PC-3 (cell line): ENCODE results near the gene ALG2. TPM values are rescaled to one million over a fixed set of nuclear protein-coding genes. Genes with fewer than 3 reads are reported as not detected.
A peak's percentile ranks its signal among the peaks of the same experiment; 100 is the strongest.

Experiments
- ATAC-seq: fragments of 200-7000 bp; cut with Tn5 transposase; 2 replicates; pipeline ENCODE4 v1.9.1; 2020; ENCODE audit warnings: mild to moderate bottlenecking, moderate library complexity
- BruUV-seq: library from RNA; stranded (reverse); fragments of 400-500 nt; replicated peaks from 2 replicates; lab custom pipeline; 2021; lab: Mats Ljungman, UMichigan
- CTCF ChIA-PET: fragments of 300-600 bp; sonication (Branson Sonifier 250); formaldehyde crosslinking; loops from one replicate; lab custom pipeline; 2022; ENCODE audit warnings: antibody characterized with exemption; lab: Charles Lee
- POLR2A ChIA-PET: fragments of 300-600 bp; sonication (Branson Sonifier 250); formaldehyde crosslinking; loops from one replicate; lab custom pipeline; 2022; ENCODE audit warnings: antibody characterized with exemption; ENCODE audit not compliant: unreplicated experiment; lab: Charles Lee
- DNase-seq: peaks from one replicate; pipeline ENCODE4 v3.0.0-alpha.2; 2015
- H2AFZ ChIP-seq: fragments of 300-600 bp; sonication (generic); 2 replicates; pipeline ENCODE4 v1.6.0; 2016; ENCODE audit warnings: antibody characterized with exemption, low read length
- H3F3A ChIP-seq: fragments of 300-600 bp; sonication (generic); one replicate; pipeline ENCODE4 v1.6.0; 2017; ENCODE audit warnings: antibody characterized with exemption, low read length, control low read depth, mild to moderate bottlenecking; ENCODE audit not compliant: unreplicated experiment
- H3K27ac ChIP-seq: fragments of 300-600 bp; sonication (generic); 2 replicates; pipeline ENCODE4 v1.5.1; 2016; ENCODE audit warnings: mild to moderate bottlenecking, low read length
- H3K27me3 ChIP-seq: fragments of 300-600 bp; sonication (generic); 2 replicates; pipeline ENCODE4 v1.6.1; 2016; ENCODE audit warnings: low read length, mixed read lengths
- H3K36me3 ChIP-seq: fragments of 300-600 bp; sonication (generic); 2 replicates; pipeline ENCODE4 v1.6.1; 2016; ENCODE audit warnings: low read depth, mixed run types, low read length, mixed read lengths
- H3K4me1 ChIP-seq: fragments of 300-600 bp; sonication (generic); 2 replicates; pipeline ENCODE4 v1.5.1; 2016; ENCODE audit warnings: low read length; ENCODE audit not compliant: insufficient read depth
- H3K4me2 ChIP-seq: fragments of 300-600 bp; sonication (generic); 2 replicates; pipeline ENCODE4 v1.6.0; 2016; ENCODE audit warnings: low read length
- H3K4me3 ChIP-seq: fragments of 300-600 bp; sonication (generic); 2 replicates; pipeline ENCODE4 v1.5.1; 2016; ENCODE audit warnings: mild to moderate bottlenecking, low read length, mixed read lengths
- H3K79me2 ChIP-seq: fragments of 300-600 bp; sonication (generic); 2 replicates; pipeline ENCODE4 v1.6.1; 2017; ENCODE audit warnings: low read length, mixed read lengths
- H3K9ac ChIP-seq: fragments of 300-600 bp; sonication (generic); 2 replicates; pipeline ENCODE4 v1.6.0; 2016; ENCODE audit warnings: mild to moderate bottlenecking, low read length
- H3K9me2 ChIP-seq: fragments of 300-600 bp; sonication (generic); replicated peaks from 2 replicates; pipeline ENCODE4 v1.6.1; 2016; ENCODE audit warnings: mixed run types, low read length, mixed read lengths
- H3K9me3 ChIP-seq: fragments of 300-600 bp; sonication (generic); 2 replicates; pipeline ENCODE4 v1.6.1; 2016; ENCODE audit warnings: low read length, mixed read lengths
- H4K20me1 ChIP-seq: fragments of 300-600 bp; sonication (generic); 2 replicates; pipeline ENCODE4 v1.6.1; 2016; ENCODE audit warnings: low read length, mixed read lengths
- CTCF ChIP-seq: fragments of 300-600 bp; sonication (generic); conservative IDR thresholded peaks from 2 replicates; pipeline ENCODE4 v1.5.1; 2017; ENCODE audit warnings: antibody characterized with exemption, low read depth, mild to moderate bottlenecking, low read length
- EZH2 ChIP-seq: fragments of 300-600 bp; sonication (generic); IDR thresholded peaks from one replicate; pipeline ENCODE4 v1.6.1; 2017; ENCODE audit warnings: antibody characterized with exemption, mild to moderate bottlenecking, low read length; ENCODE audit not compliant: unreplicated experiment
- EZH2phosphoT487 ChIP-seq: fragments of 300-600 bp; sonication (generic); IDR thresholded peaks from 2 replicates; pipeline ENCODE4 v1.6.1; 2018; ENCODE audit warnings: mild to moderate bottlenecking, antibody characterized with exemption, low read length, borderline replicate concordance
- intact Hi-C: fragments of 100-400 bp; cut with micrococcal nuclease; formaldehyde crosslinking; loops from 2 replicates; pipeline ENCODE4 v1.9.0; 2023
- total RNA-seq: library from RNA; depleted of rRNA; stranded (reverse); fragments of >200 nt; gene quantifications from 2 replicates; pipeline ENCODE4 v1.2.3, GENCODE V29; 2014

ALG2 gene
- total RNA-seq, 1 experiment from 2014 or later, result 33.2 TPM

GRCh38 chr9:99264070-99264680 is 42.4 kb upstream of the ALG2 start:
- Histone ChIP-seq H3K27ac (no peak overlapping the region), H3K79me2 (no peaks in the 10 kb centered on the region), H3K9ac (no peak overlapping the region), H4K20me1 (no peaks in the 10 kb centered on the region), H3K27me3 (no peaks in the 10 kb centered on the region), H3K4me3 (no peak overlapping the region), H3K9me3 (no peaks in the 10 kb centered on the region), H3K4me2 (no peak overlapping the region), H3K4me1 (peaks cover 3% of the 10 kb centered on the region; the same call in 1 of the 2 replicates), H2AFZ (no peak overlapping the region), H3K36me3 (no peaks in the 10 kb centered on the region), H3F3A (no peaks in the 10 kb centered on the region), H3K9me2 (no peaks in the 10 kb centered on the region)
- DNase-seq (peak; percentile 28), ATAC-seq (no peak)
- no peak for TF ChIP-seq EZH2
- peak; percentile 52 for TF ChIP-seq CTCF
- no peak for TF ChIP-seq EZH2phosphoT487
- BruUV-seq, result no TSS peak
- ChIA-PET POLR2A (interaction anchor here (0.5 kb wide), 1 partner anchor 10 kb away, joined by 11 read pairs; no protein-coding TSS in a partner anchor), CTCF (no interaction called here)
- intact Hi-C loops, result no loop called here

GRCh38 chr9:99262949-99263418 is 41.2 kb upstream of the ALG2 start:
- CTCF ChIA-PET, result no interaction called here
- no peak overlapping the region for H3K4me2 ChIP-seq

More at GRCh38 chr9:99262949-99263418, 41.2 kb upstream of the ALG2 start:
- Histone ChIP-seq H3K79me2 (no peaks in the 10 kb centered on the region), H4K20me1 (no peaks in the 10 kb centered on the region), H3K4me1 (peaks cover 3% of the 10 kb centered on the region; the same call in 1 of the 2 replicates), H3K4me3 (no peak overlapping the region), H3F3A (no peaks in the 10 kb centered on the region), H2AFZ (no peak overlapping the region), H3K27me3 (no peaks in the 10 kb centered on the region), H3K9me2 (no peaks in the 10 kb centered on the region), H3K9me3 (no peaks in the 10 kb centered on the region), H3K9ac (no peak overlapping the region), H3K27ac (no peak overlapping the region), H3K36me3 (no peaks in the 10 kb centered on the region)
- no TSS peak for BruUV-seq
- POLR2A ChIA-PET, result no interaction called here
- intact Hi-C loops, result no loop called here
- TF ChIP-seq EZH2 (no peak), EZH2phosphoT487 (no peak), CTCF (no peak)
- ATAC-seq (no peak), DNase-seq (no peak)
